ENCODE data around the gene ATP8B2. TPM values are rescaled to one million over a fixed set of nuclear protein-coding genes. Genes with fewer than 3 reads are reported as not detected.
A peak's percentile ranks its signal among the peaks of the same experiment; 100 is the strongest.

Gene ATP8B2
- total RNA-seq, 1 experiment from 2014 or later, result 36.3 TPM

- Histone ChIP-seq H3K9ac (ENCODE audit: low read length) (no peak overlapping the region), H3K27ac (ENCODE audit: low read length) (no peak overlapping the region), H3K4me2 (ENCODE audit: low read length) (no peak overlapping the region), H3K79me2 (ENCODE audit: low read length) (no peaks in the 10 kb centered on the region), H4K20me1 (ENCODE audit: low read length) (no peaks in the 10 kb centered on the region), H3K36me3 (ENCODE audit: low read depth, low read length) (peaks cover 16% of the 10 kb centered on the region), H3K27me3 (ENCODE audit: low read length) (no peaks in the 10 kb centered on the region), H3K9me2 (replicated peaks; ENCODE audit: low read length) (no peaks in the 10 kb centered on the region), H3K9me3 (ENCODE audit: low read length) (no peaks in the 10 kb centered on the region), H3K4me1 (ENCODE audit: insufficient read depth, low read length) (peaks cover 19% of the 10 kb centered on the region; the same call in 1 of the 2 replicates), H3K4me3 (ENCODE audit: low read length) (no peak overlapping the region), H2AFZ (ENCODE audit: low read length) (no peak overlapping the region), H3F3A (ENCODE audit: low read length, unreplicated experiment) (no peaks in the 10 kb centered on the region)
- no TSS peak for BruUV-seq (replicated peaks)
- TF ChIP-seq EZH2phosphoT487 (IDR thresholded peaks at IDR 0.05; ENCODE audit: borderline replicate concordance, low read length) (no peak), EZH2 (IDR thresholded peaks at IDR 0.05; ENCODE audit: low read length, unreplicated experiment) (no peak), CTCF (conservative IDR thresholded peaks at IDR 0.05; ENCODE audit: low read depth, low read length) (peak; percentile 24; the same call in 1 of the 2 replicates)
- CTCF ChIA-PET, result no interaction called here
- DNase-seq, result no peak
- intact Hi-C loops (cut with micrococcal nuclease), result no loop called here
- POLR2A ChIA-PET (ENCODE audit: unreplicated experiment), result no interaction called here
- no peak for ATAC-seq
Observed at GRCh38 chr1:154348429-154349076, 23.2 kb downstream of the ATP8B2 start.

- Histone ChIP-seq H4K20me1 (ENCODE audit: low read length) (no peaks in the 10 kb centered on the region), H3K36me3 (ENCODE audit: low read depth, low read length) (peaks cover 13% of the 10 kb centered on the region), H3F3A (ENCODE audit: low read length, unreplicated experiment) (no peaks in the 10 kb centered on the region), H3K27me3 (ENCODE audit: low read length) (no peaks in the 10 kb centered on the region), H3K9me3 (ENCODE audit: low read length) (no peaks in the 10 kb centered on the region), H3K4me2 (ENCODE audit: low read length) (no peak overlapping the region), H3K79me2 (ENCODE audit: low read length) (no peaks in the 10 kb centered on the region), H3K27ac (ENCODE audit: low read length) (no peak overlapping the region), H3K4me3 (ENCODE audit: low read length) (no peak overlapping the region), H2AFZ (ENCODE audit: low read length) (no peak overlapping the region), H3K9ac (ENCODE audit: low read length) (no peak overlapping the region), H3K9me2 (replicated peaks; ENCODE audit: low read length) (no peaks in the 10 kb centered on the region), H3K4me1 (ENCODE audit: insufficient read depth, low read length) (peaks cover 23% of the 10 kb centered on the region; the same call in 1 of the 2 replicates)
- ATAC-seq, result no peak
- DNase-seq, result no peak
- no TSS peak for BruUV-seq (replicated peaks)
- ChIA-PET CTCF (no interaction called here), POLR2A (ENCODE audit: unreplicated experiment) (no interaction called here)
- TF ChIP-seq EZH2 (IDR thresholded peaks at IDR 0.05; ENCODE audit: low read length, unreplicated experiment) (no peak), EZH2phosphoT487 (IDR thresholded peaks at IDR 0.05; ENCODE audit: borderline replicate concordance, low read length) (no peak), CTCF (conservative IDR thresholded peaks at IDR 0.05; ENCODE audit: low read depth, low read length) (no peak)
- intact Hi-C loops (cut with micrococcal nuclease), result no loop called here
Observed at GRCh38 chr1:154349121-154349520, 23.8 kb downstream of the ATP8B2 start.

GRCh38 chr1:154350383-154350782 lies 25.1 kb downstream of the ATP8B2 start:
- Histone ChIP-seq H3K9me2 (replicated peaks; ENCODE audit: low read length) (no peaks in the 10 kb centered on the region), H3K9me3 (ENCODE audit: low read length) (no peaks in the 10 kb centered on the region), H3K9ac (ENCODE audit: low read length) (no peak overlapping the region), H3K4me1 (ENCODE audit: insufficient read depth, low read length) (peaks cover 23% of the 10 kb centered on the region; the same call in 1 of the 2 replicates), H2AFZ (ENCODE audit: low read length) (no peak overlapping the region), H3K27ac (ENCODE audit: low read length) (no peak overlapping the region), H3K4me3 (ENCODE audit: low read length) (no peak overlapping the region), H4K20me1 (ENCODE audit: low read length) (no peaks in the 10 kb centered on the region), H3K27me3 (ENCODE audit: low read length) (no peaks in the 10 kb centered on the region), H3K79me2 (ENCODE audit: low read length) (no peaks in the 10 kb centered on the region), H3F3A (ENCODE audit: low read length, unreplicated experiment) (no peaks in the 10 kb centered on the region), H3K36me3 (ENCODE audit: low read depth, low read length) (peaks cover 12% of the 10 kb centered on the region), H3K4me2 (ENCODE audit: low read length) (no peak overlapping the region)
- POLR2A ChIA-PET (ENCODE audit: unreplicated experiment), result interaction anchor here (0.7 kb wide), 1 partner anchor 81 kb away, joined by 9 read pairs; no protein-coding TSS in a partner anchor
- CTCF ChIA-PET, result interaction anchor here (0.7 kb wide), 1 partner anchor 16 kb away, joined by 3 read pairs; no protein-coding TSS in a partner anchor
- no peak for DNase-seq
- TSS peak; percentile 27 for BruUV-seq (replicated peaks)
- ATAC-seq, result no peak
- TF ChIP-seq EZH2phosphoT487 (IDR thresholded peaks at IDR 0.05; ENCODE audit: borderline replicate concordance, low read length) (no peak), EZH2 (IDR thresholded peaks at IDR 0.05; ENCODE audit: low read length, unreplicated experiment) (no peak), CTCF (conservative IDR thresholded peaks at IDR 0.05; ENCODE audit: low read depth, low read length) (no peak)
- intact Hi-C loops (cut with micrococcal nuclease), result no loop called here
